ENCODE data around the gene ZBTB20.
A peak's percentile ranks its signal among the peaks of the same experiment; 100 is the strongest.
"Not testable (repeated sequence)": the region's sequence is repeated elsewhere in the genome, so short reads cannot be mapped to it uniquely, and the experiment has no call there.

Gene ZBTB20

DNA sequence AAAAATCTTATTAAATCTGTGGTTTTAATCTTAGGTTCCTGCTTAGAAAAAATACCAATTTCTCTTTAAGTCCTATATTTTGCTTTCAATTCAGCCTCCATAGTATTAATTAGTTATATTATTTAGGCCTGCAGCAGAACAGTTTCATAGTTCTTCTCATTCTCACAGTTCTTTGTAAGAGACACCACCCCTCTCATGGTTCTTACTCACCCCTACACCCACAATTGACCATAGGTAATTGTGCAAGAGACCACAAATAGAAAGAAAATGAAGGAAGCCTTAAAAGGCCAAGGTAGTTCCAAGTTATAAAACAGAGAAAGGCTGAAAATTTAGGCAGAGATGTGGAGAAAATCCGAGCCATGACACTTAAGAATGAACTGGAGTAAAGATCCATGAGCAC is 438.0 kb downstream of the ZBTB20 start:
- no peak for DNase-seq

GRCh38 chr3:114707252-114707860 is 439.7 kb downstream of the ZBTB20 start:
- DNase-seq = no peak

- DNase-seq = peak; percentile 79
These were observed 440.4 kb downstream of the ZBTB20 start for GRCh38 chr3:114706591-114707232.

DNA sequence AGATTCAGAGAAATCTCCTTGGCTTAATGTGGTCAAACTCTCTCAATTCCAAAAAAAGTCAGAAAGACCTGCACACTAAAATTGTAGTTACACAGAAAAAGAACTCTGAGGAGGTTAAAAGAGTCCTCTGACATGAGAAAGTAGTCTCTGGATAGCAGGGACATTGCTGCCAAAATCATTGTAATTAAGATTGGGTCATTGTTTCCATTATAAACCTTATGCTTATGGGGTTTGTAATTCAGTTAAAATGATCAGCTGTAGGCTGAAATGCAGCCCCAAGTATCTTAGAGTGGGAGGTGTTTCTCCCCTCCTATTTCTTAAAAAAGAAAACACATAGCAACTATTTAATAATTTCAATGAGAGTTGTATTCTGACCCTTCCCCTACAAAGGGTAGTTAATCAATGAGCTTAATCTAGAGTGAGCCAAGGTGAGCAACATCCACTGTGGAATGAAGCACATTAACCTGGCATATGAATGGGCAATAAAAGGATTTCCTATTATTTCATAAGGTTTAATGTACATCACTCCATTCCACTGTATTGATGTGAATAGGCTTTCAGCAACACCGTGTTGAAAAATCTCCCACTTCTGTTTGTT is 446.4 kb downstream of the ZBTB20 start:
- no peak for DNase-seq

GRCh38 chr3:114698146-114699105 is 448.7 kb downstream of the ZBTB20 start:
- no peak for DNase-seq

DNA sequence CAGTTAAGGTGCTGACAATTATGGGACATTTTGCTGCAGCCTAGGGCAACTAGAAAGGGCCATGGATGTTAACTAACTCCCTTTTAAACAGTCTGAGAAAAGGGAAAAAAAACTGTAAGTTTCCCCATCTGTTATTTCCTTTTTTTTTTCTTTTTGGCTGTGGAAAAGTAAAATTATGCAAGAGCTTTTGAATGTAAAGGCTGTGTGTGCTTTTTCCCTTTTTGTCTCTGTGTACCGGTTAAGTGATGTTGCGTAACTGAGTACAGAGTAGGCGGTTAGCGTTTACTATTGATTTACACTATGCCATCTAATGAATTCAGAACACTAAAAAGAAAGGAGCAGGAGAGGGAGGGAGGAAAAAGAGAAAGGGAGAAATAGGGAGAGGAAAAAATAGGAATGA is 449.7 kb downstream of the ZBTB20 start:
- no peak for DNase-seq

DNA sequence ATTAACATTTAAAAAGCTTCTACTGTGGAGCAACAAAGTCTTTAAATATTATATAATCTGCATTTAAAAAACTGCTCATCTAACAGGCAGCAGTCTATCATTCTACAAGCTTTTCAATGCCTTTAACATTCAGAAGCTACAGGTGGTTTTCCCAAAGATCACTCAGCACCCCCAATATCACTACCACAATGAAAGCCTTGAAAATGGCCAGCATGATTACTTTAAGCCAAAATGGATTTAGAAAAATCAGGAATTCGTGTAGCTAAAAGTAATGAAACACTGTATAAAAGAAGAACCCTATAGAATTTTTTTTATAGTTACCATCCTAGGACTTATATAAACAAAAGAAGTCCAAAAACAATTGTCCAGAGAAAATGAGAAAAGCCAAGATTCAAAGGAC is 452.8 kb downstream of the ZBTB20 start:
- DNase-seq = no peak

- DNase-seq = no peak
These were observed 455.2 kb downstream of the ZBTB20 start for GRCh38 chr3:114691871-114692270.

DNA sequence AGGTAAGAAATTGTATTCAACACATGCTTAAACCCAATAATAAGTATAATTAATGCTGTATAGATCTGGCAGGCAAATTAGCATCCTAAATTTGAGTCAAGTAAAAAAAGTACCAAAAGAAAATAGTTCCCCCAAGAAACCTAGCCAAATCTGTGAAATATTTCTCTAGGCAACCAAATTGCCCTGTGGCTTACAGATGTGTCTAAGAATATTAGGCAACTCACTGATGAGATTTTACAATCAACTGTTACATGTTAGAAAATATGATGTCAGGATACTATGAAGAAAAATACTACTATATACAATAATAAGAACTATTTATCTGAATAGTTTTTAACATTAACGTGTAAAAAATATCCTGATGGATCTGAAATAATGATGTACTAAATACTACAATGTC is 456.2 kb downstream of the ZBTB20 start:
- no peak for DNase-seq

- DNase-seq = no peak
These were observed 459.9 kb downstream of the ZBTB20 start for GRCh38 chr3:114687151-114687550.

DNA sequence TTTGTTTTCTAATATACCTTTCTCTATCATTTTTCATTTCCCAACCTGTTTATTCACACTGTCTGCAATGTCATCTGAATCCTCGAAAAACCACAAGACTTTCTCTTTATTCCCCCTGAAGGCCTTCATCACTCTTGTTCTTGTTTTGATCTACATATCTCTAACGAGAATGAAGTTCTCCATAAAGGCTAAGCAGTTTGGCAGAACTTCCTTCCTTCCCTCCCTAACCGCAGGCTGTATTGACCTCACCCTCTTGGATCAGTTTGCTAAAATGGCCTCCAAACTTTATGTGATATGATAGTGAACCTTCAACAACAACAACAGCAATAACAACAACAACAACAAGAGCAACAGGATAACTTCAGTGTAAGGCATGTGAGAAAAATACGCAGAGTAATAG is 460.5 kb downstream of the ZBTB20 start:
- DNase-seq = no peak

GRCh38 chr3:114685161-114685560 is 461.9 kb downstream of the ZBTB20 start:
- DNase-seq = no peak

- no peak for DNase-seq
These were observed 466.8 kb downstream of the ZBTB20 start for GRCh38 chr3:114680299-114680698.

DNA sequence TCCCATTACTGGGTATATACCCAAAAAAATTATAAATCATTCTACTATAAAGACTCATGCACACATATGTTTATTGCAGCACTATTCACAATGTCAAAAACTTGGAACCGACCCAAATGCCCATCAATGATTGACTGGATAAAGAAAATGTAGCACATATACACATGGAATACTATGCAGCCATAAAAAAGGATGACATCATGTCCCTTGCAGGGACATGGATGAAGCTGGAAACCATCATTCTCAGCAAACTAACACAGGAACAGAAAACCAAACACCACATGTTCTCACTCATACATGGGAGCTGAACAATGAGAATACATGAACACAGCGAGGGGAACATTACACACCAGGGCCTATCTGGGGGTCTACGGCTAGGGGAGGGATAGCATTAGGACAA is 467.3 kb downstream of the ZBTB20 start:
- DNase-seq = not testable (repeated sequence)

DNA sequence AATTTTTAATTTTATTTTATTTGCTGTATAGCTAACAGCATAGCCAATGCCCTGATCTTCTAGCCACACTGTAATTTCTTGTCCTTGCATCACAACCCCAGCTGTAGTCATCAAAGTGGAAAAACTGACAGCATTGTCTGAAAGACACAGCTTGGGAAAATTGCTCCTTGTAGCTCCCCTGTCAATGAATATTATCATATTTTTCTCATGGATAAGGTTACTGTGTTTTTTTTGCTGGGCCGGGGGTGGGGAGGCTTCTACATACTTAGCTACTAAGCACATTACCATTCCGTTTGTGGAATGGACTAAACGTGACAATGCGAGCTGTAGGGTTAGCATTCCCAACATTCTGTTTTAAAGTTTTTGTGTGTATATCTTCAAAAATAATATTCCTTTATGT is 472.0 kb downstream of the ZBTB20 start:
- no peak for DNase-seq

- DNase-seq = no peak
These were observed 473.1 kb downstream of the ZBTB20 start for GRCh38 chr3:114674036-114674435.

- no peak for DNase-seq
These were observed 473.6 kb downstream of the ZBTB20 start for GRCh38 chr3:114673481-114673880.

DNA sequence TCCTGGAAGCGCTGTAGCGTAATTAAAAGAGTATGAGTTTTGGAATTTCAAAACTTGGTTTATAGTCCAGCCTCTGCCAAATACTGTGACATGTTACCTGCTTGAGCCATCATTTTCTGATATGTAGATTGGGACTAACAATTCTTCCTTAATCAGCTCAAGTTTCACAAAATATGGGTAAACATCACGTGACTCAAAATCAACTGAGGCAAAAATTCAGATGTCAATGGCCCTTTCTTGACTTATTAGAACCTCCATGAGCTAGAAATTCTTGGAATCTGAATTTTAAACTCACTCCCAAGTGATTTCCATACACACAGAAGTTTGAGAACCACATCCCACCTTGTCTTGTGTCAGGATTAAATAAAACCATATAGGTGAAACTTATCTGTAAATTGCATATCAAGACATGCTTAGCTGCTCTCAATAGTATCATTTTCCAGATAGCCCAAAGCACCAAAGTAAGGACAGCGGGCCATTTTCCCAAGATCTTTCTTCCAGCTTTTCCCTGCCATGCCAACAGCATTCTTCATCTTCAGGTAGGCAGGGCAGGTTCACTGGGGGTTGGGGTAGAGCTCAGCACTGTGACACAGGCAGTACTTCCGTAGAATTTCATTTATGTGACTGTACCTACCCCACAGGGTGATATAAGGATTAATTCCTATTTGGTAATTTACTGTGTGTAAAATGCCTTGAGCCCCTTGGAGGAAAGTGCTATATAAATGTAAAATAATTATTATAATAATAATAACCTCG is 474.2 kb downstream of the ZBTB20 start:
- DNase-seq = no peak

DNA sequence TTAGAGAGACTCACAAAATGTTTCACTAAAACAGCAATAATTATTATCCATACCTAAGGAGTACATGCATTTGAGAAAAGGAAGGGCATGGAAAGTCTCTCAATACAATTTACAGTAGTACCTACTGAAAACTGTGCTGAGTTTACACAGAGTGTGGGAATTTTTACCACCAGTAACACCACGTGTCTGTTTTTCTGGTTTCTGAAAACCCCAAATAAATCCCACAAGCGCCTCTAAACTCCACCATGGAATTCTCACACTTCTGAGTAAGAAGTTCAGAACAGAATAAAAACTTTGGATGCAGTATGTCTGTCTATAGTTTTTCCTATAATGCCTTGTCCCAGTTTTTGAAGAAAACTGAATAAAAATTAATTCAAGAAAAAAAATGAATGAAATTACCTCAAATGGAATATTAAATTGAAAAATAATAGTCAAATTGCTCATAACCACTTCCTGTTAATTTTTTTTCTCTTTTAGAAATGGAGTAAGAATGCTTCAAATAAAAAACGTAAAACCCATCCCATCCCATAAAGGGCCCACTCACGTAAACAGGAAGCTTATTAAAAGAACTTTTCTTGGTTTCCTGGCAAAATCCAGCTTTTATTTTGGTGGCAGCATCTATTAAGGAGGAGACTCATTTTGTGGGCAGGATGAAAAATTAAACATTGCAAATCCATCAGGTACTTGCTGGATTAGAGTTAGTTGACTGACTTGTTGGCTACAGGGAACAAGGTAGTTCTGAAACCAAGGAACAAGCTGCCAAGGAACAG is 475.2 kb downstream of the ZBTB20 start:
- DNase-seq = no peak

- DNase-seq = no peak
These were observed 477.5 kb downstream of the ZBTB20 start for GRCh38 chr3:114669614-114670013.

DNA sequence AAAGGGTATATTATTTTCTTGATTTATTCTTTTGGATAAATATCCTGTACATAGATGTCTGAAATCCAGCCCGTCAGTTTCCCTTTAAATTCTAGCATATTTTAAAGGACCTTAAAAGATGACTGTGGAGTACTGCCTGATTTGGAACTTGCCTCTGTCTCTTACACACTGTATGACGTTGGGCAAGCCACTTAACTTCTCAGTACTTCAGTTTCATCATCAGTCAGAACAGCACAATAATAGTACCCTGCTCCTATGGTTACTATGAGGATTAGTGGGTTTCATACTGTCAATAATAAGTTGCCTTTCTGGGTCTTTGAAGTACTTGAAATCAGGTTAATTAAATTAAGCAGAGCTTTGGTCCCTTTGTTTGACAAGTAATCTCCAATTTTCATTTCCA is 479.0 kb downstream of the ZBTB20 start:
- no peak for DNase-seq

- no peak for DNase-seq
These were observed 480.5 kb downstream of the ZBTB20 start for GRCh38 chr3:114666623-114667022.
